ENCODE data around the gene GNG13.

Gene GNG13

DNA sequence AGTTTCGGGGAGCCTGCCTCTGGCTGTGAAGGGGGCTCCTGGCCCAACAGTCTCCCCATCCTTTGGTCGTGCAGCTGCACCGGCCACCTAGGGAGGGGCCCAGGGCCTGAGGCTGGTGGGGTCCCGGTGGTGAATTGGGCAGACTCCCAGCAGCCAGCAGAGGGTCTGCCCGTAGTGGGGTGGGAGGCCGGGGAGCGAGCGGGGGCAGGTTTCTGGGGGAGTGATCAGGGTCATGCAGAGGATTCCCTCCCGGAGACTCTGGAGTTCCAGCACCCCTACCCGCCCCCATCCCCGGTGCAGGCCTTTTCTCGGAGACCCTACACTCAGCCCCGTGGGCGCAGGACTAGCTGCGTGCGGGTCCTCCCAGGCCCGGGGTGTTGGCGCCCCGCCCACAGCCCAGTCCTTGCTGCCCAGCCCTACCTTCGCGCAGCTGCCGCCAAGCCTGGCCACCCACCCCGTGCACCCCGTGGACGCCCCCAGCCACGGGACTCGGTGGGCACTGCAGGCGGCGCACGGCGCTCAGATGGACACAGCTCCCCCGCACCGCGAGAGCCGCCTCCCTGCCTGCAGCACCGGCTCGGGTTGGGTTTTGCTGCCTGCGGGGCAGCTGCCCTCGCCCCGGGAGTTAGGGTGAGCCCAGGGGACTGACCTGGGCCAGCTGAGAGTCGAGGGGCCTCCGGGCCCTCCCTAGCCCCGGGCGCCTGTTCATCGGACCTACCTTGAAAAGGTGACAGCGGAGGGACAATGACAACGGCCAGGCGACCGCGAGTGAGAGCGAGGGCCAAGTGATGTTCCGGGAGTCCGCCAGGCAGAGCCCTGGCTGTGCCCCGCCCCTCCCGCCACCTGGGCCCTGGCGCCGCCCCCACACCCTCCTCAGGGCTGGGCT lies at the start of gene GNG13:
Gene GNG13 (minus strand): TSS at position 787 of the 886 bp plus-strand sequence. CDS start 1,657 bp downstream, outside the sequence.
- TF ChIP-seq, protein P1, sequence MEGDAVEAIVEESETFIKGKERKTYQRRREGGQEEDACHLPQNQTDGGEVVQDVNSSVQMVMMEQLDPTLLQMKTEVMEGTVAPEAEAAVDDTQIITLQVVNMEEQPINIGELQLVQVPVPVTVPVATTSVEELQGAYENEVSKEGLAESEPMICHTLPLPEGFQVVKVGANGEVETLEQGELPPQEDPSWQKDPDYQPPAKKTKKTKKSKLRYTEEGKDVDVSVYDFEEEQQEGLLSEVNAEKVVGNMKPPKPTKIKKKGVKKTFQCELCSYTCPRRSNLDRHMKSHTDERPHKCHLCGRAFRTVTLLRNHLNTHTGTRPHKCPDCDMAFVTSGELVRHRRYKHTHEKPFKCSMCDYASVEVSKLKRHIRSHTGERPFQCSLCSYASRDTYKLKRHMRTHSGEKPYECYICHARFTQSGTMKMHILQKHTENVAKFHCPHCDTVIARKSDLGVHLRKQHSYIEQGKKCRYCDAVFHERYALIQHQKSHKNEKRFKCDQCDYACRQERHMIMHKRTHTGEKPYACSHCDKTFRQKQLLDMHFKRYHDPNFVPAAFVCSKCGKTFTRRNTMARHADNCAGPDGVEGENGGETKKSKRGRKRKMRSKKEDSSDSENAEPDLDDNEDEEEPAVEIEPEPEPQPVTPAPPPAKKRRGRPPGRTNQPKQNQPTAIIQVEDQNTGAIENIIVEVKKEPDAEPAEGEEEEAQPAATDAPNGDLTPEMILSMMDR (IDR thresholded peaks at IDR 0.05): no peak
- no peak for TF ChIP-seq ZFX (IDR thresholded peaks at IDR 0.05; ENCODE audit: borderline replicate concordance)
- peak within 1 kb of the TSS; percentile 48 for H3K27ac ChIP-seq

GRCh38 chr16:848510-849253 lies 48.1 kb upstream of the GNG13 start:
- TF ChIP-seq, protein P1 (IDR thresholded peaks at IDR 0.05): no peak
- TF ChIP-seq ZFX (IDR thresholded peaks at IDR 0.05; ENCODE audit: borderline replicate concordance): no peak
- H3K27ac ChIP-seq: no peak overlapping the region

GRCh38 chr16:847681-848445 lies 47.3 kb upstream of the GNG13 start:
- TF ChIP-seq, protein P1 (IDR thresholded peaks at IDR 0.05): no peak
- no peak for TF ChIP-seq ZFX (IDR thresholded peaks at IDR 0.05; ENCODE audit: borderline replicate concordance)
- no peak overlapping the region for H3K27ac ChIP-seq

DNA sequence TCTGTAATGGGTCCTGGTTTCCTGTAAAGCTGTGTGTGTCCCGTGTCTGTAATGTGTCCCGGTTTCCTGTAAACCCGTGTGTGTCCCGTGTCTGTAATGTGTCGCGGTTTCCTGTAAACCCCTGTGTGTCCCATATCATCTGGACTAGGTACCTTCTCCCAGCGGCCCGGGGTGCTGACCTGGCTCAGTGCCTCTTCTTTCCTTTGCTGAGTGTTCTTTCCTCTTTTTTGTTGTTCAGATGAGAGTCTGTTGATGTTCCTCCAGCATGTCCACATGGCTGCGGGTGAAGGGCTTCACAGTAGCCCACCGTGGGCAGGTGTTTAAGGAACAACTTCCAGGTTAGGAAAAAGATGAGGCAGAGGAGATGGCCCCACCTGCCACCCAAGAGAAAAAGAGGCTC lies 46.6 kb upstream of the GNG13 start:
- H3K27ac ChIP-seq: no peak overlapping the region
- TF ChIP-seq, protein P1 (IDR thresholded peaks at IDR 0.05): no peak
- no peak for TF ChIP-seq ZFX (IDR thresholded peaks at IDR 0.05; ENCODE audit: borderline replicate concordance)

DNA sequence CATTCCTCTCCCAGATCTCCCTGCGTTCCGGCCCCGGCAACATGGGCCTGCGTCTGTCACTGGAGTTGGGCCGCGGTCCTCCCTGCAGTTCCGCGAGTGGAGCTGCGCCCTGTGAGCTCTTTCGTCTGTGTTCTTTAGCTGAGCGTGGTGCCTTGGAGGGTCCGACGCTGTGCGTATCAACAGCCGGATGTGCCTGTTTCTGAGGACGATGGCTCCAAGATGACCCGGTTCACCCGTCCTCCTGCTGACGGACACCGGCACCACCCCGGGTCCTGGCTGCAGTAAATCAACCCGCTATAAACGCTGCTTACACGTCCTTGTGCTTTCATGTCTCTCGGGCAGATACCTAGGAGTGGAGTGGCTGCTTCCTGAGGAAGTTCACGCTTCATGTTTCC lies 44.8 kb upstream of the GNG13 start:
- TF ChIP-seq, protein P1 (IDR thresholded peaks at IDR 0.05): no peak
- TF ChIP-seq ZFX (IDR thresholded peaks at IDR 0.05; ENCODE audit: borderline replicate concordance): no peak
- no peak overlapping the region for H3K27ac ChIP-seq

DNA sequence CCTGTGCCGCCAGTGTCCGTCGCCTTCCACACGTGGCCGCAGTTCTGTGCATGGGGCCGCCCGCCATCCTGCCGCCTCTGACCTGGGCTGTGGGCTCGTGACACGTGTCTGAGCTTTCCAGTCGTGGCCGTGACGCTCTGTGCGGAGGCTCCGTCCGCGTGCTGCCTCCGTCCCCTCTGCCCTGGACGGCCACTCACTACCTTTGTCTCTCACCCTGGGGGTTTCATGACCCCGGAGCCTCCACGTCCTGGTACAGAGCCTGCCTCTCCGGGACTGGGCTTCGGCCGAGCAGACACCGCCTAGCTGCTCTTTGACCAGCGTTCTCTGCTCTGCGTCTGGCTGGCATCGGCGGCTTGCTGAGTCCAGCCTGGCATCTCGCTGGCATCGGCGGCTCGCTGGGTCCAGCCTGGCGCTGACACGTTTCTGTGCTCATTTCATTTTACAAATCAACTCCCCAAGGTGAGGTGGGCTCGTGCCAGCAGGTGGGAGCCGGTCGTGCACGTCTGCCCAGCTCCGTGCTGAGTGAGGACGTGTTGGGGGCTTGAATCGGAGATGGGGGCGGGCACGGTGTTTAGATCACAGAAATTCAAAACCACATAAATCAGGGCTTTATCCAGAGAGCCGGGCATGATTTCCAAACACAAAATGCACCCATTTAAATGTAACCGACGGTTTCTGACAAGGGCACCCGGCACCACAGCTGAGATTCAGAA lies 44.3 kb upstream of the GNG13 start:
- no peak overlapping the region for H3K27ac ChIP-seq
- TF ChIP-seq, protein P1 (IDR thresholded peaks at IDR 0.05): no peak
- TF ChIP-seq ZFX (IDR thresholded peaks at IDR 0.05; ENCODE audit: borderline replicate concordance): no peak

Measured in 22Rv1 (cell line).